Measurements from ENCODE around the gene CIDEA.

The CIDEA gene

GRCh38 chr18:12262748-12263147, 8.6 kb downstream of the CIDEA start:
- H3K4me3 ChIP-seq (ENCODE audit: insufficient read depth, low read length, poor library complexity, severe bottlenecking) = no peak overlapping the region
- H3F3A ChIP-seq (ENCODE audit: insufficient read depth) = no peaks in the 10 kb centered on the region
- H3K9ac ChIP-seq (ENCODE audit: low read length) = no peak overlapping the region
- no peak for TF ChIP-seq CTCF (IDR thresholded peaks at IDR 0.05; ENCODE audit: insufficient read depth, low read length, poor library complexity, severe bottlenecking)
- no peak for TF ChIP-seq EZH2phosphoT487 (conservative IDR thresholded peaks at IDR 0.05; ENCODE audit: low read length)
- no peak overlapping the region for H2AFZ ChIP-seq (ENCODE audit: low read depth, low read length, severe bottlenecking)
- H3K79me2 ChIP-seq (ENCODE audit: insufficient read depth, low read length) = no peaks in the 10 kb centered on the region
- no peak overlapping the region for H3K4me2 ChIP-seq (ENCODE audit: low read depth, low read length, poor library complexity, severe bottlenecking)
- no peaks in the 10 kb centered on the region for H3K36me3 ChIP-seq (ENCODE audit: low read length)
- H4K20me1 ChIP-seq (ENCODE audit: low read depth, low read length) = no peaks in the 10 kb centered on the region
- no peaks in the 10 kb centered on the region for H3K9me2 ChIP-seq (replicated peaks; ENCODE audit: insufficient read depth, low read length)
- H3K27me3 ChIP-seq (ENCODE audit: low read length) = no peaks in the 10 kb centered on the region
- no peak overlapping the region for H3K27ac ChIP-seq (ENCODE audit: low read depth, low read length)
- no peaks in the 10 kb centered on the region for H3K9me3 ChIP-seq (ENCODE audit: insufficient read depth, low read length)

GRCh38 chr18:12264864-12265263, 10.7 kb downstream of the CIDEA start:
- no peaks in the 10 kb centered on the region for H3K9me2 ChIP-seq (replicated peaks; ENCODE audit: insufficient read depth, low read length)
- no peak overlapping the region for H3K27ac ChIP-seq (ENCODE audit: low read depth, low read length)
- H3K27me3 ChIP-seq (ENCODE audit: low read length) = no peaks in the 10 kb centered on the region
- no peak overlapping the region for H3K4me3 ChIP-seq (ENCODE audit: insufficient read depth, low read length, poor library complexity, severe bottlenecking)
- no peaks in the 10 kb centered on the region for H3K79me2 ChIP-seq (ENCODE audit: insufficient read depth, low read length)
- H2AFZ ChIP-seq (ENCODE audit: low read depth, low read length, severe bottlenecking) = no peak overlapping the region
- H4K20me1 ChIP-seq (ENCODE audit: low read depth, low read length) = no peaks in the 10 kb centered on the region
- H3K4me2 ChIP-seq (ENCODE audit: low read depth, low read length, poor library complexity, severe bottlenecking) = no peak overlapping the region
- H3K9me3 ChIP-seq (ENCODE audit: insufficient read depth, low read length) = no peaks in the 10 kb centered on the region
- no peaks in the 10 kb centered on the region for H3K36me3 ChIP-seq (ENCODE audit: low read length)
- TF ChIP-seq CTCF (IDR thresholded peaks at IDR 0.05; ENCODE audit: insufficient read depth, low read length, poor library complexity, severe bottlenecking) (no peak), EZH2phosphoT487 (conservative IDR thresholded peaks at IDR 0.05; ENCODE audit: low read length) (no peak)
- H3K9ac ChIP-seq (ENCODE audit: low read length) = no peak overlapping the region
- no peaks in the 10 kb centered on the region for H3F3A ChIP-seq (ENCODE audit: insufficient read depth)

- H4K20me1 ChIP-seq (ENCODE audit: low read depth, low read length) = no peaks in the 10 kb centered on the region
- peak overlapping the region; percentile 48 for H3K4me3 ChIP-seq (ENCODE audit: insufficient read depth, low read length, poor library complexity, severe bottlenecking)
- no peaks in the 10 kb centered on the region for H3K36me3 ChIP-seq (ENCODE audit: low read length)
- no peaks in the 10 kb centered on the region for H3K9me2 ChIP-seq (replicated peaks; ENCODE audit: insufficient read depth, low read length)
- peak overlapping the region; percentile 89 for H2AFZ ChIP-seq (ENCODE audit: low read depth, low read length, severe bottlenecking)
- H3K27ac ChIP-seq (ENCODE audit: low read depth, low read length) = no peak overlapping the region
- peak overlapping the region; percentile 38; the same call in 1 of the 2 replicates for H3K9ac ChIP-seq (ENCODE audit: low read length)
- peak overlapping the region; percentile 62 for H3K4me2 ChIP-seq (ENCODE audit: low read depth, low read length, poor library complexity, severe bottlenecking)
- no peaks in the 10 kb centered on the region for H3K79me2 ChIP-seq (ENCODE audit: insufficient read depth, low read length)
- no peaks in the 10 kb centered on the region for H3F3A ChIP-seq (ENCODE audit: insufficient read depth)
- no peaks in the 10 kb centered on the region for H3K9me3 ChIP-seq (ENCODE audit: insufficient read depth, low read length)
- peak; percentile 52 for TF ChIP-seq CTCF (IDR thresholded peaks at IDR 0.05; ENCODE audit: insufficient read depth, low read length, poor library complexity, severe bottlenecking)
- no peak for TF ChIP-seq EZH2phosphoT487 (conservative IDR thresholded peaks at IDR 0.05; ENCODE audit: low read length)
- H3K27me3 ChIP-seq (ENCODE audit: low read length) = no peaks in the 10 kb centered on the region
Observed at GRCh38 chr18:12271376-12272235, 17.4 kb downstream of the CIDEA start.

Measured in SU-DHL-6 (cell line).